Endothelial cell of umbilical vein (primary cell): ENCODE data around the gene MYCT1. TPM values are rescaled to one million over a fixed set of nuclear protein-coding genes. Genes with fewer than 3 reads are reported as not detected.
A peak's percentile ranks its signal among the peaks of the same experiment; 100 is the strongest.
"Not testable (repeated sequence)": the region's sequence is repeated elsewhere in the genome, so short reads cannot be mapped to it uniquely, and the experiment has no call there.

Experiments
- BruUV-seq: library from RNA; stranded (reverse); fragments of 400-500 nt; replicated peaks from 2 replicates; lab custom pipeline; 2021; lab: Mats Ljungman, UMichigan
- CTCF ChIA-PET: fragments of 300-600, 350-600 bp; sonication (Branson Sonifier 250); formaldehyde crosslinking; loops from one replicate; lab custom pipeline; 2021; ENCODE audit warnings: antibody characterized with exemption, inconsistent platforms; lab: Charles Lee
- POLR2A ChIA-PET: fragments of 300-600, 350-600 bp; sonication (Branson Sonifier 250); formaldehyde crosslinking; loops from one replicate; lab custom pipeline; 2021; ENCODE audit warnings: antibody characterized with exemption, inconsistent platforms; lab: Charles Lee
- DNase-seq: peaks from one replicate; pipeline ENCODE4 v3.0.0-alpha.2; 2011; ENCODE audit warnings: low read depth, low spot score
- FAIRE-seq: peaks from 2 replicates; lab custom pipeline; 2011; peaks lifted over from hg19 to GRCh38; lab: Jason Lieb, UNC
- H2AFZ ChIP-seq: 2 replicates; pipeline ENCODE4 v1.6.0; 2012; ENCODE audit warnings: low read depth, low read length, control low read depth, inconsistent platforms
- H3K27ac ChIP-seq: 2 replicates; pipeline ENCODE4 v1.5.1; 2011; ENCODE audit warnings: low read depth, mild to moderate bottlenecking, control low read depth, low read length, moderate library complexity; ENCODE audit not compliant: insufficient read depth
- H3K27me3 ChIP-seq, 2 experiments: 2 replicates each; pipeline versions ENCODE4 v1.6.0 to v1.6.1; 2011; ENCODE audit warnings: low read length in 2 of 2, mixed read lengths in 1 of 2; ENCODE audit not compliant: control insufficient read depth in 2 of 2, insufficient read depth in 2 of 2
- H3K36me3 ChIP-seq, 2 experiments: 2 replicates in 1 of 2; 3 replicates in 1 of 2; pipeline ENCODE4 v1.5.1; 2011; ENCODE audit warnings: low read length in 2 of 2, mild to moderate bottlenecking in 1 of 2, moderate library complexity in 1 of 2; ENCODE audit not compliant: control insufficient read depth in 2 of 2, insufficient read depth in 2 of 2; ENCODE audit errors: extremely low read depth in 1 of 2
- H3K4me1 ChIP-seq: 3 replicates; pipeline ENCODE4 v1.5.1; 2011; ENCODE audit warnings: mild to moderate bottlenecking, low read length; ENCODE audit not compliant: control insufficient read depth, insufficient read depth; ENCODE audit errors: extremely low read depth
- H3K4me2 ChIP-seq: 2 replicates; pipeline ENCODE4 v1.6.1; 2011; ENCODE audit warnings: low read length, control low read depth, mixed read lengths; ENCODE audit not compliant: insufficient read depth
- H3K4me3 ChIP-seq, 3 experiments: fragments of 200-600 bp in 1 of 3; sonication (generic), shearing (Covaris generic) in 1 of 3; replicated peaks in 1 of 3; 2 replicates each; pipeline ENCODE4 v1.5.1; 2011 to 2016; ENCODE audit warnings: control low read depth in 3 of 3, low read length in 3 of 3, mild to moderate bottlenecking in 2 of 3, inconsistent platforms in 1 of 3, low read depth in 1 of 3, moderate library complexity in 1 of 3; ENCODE audit not compliant: insufficient read depth in 1 of 3
- H3K79me2 ChIP-seq: 2 replicates; pipeline ENCODE4 v1.6.0; 2012; ENCODE audit warnings: low read length, inconsistent platforms; ENCODE audit not compliant: control insufficient read depth, insufficient read depth
- H3K9ac ChIP-seq: replicated peaks from 2 replicates; pipeline ENCODE3; 2011; ENCODE audit warnings: low read length, control low read depth; ENCODE audit not compliant: insufficient read depth; ENCODE audit errors: extremely low read depth
- H3K9me1 ChIP-seq: replicated peaks from 3 replicates; pipeline ENCODE4 v1.6.0; 2011; ENCODE audit warnings: mild to moderate bottlenecking, low read length; ENCODE audit not compliant: control insufficient read depth, insufficient read depth; ENCODE audit errors: extremely low read depth
- H3K9me3 ChIP-seq: replicated peaks from 2 replicates; pipeline ENCODE4 v1.5.1; 2012; ENCODE audit warnings: low read length, inconsistent platforms; ENCODE audit not compliant: control insufficient read depth, insufficient read depth
- H4K20me1 ChIP-seq: replicated peaks from 2 replicates; pipeline ENCODE3; 2011; ENCODE audit warnings: mild to moderate bottlenecking, low read length; ENCODE audit not compliant: control insufficient read depth, insufficient read depth; ENCODE audit errors: extremely low read depth
- FOS ChIP-seq: IDR thresholded peaks from 2 replicates; pipeline ENCODE4 v1.6.1; 2011; ENCODE audit warnings: mild to moderate bottlenecking, low read length, moderate library complexity, borderline replicate concordance; ENCODE audit not compliant: insufficient read depth
- GATA2 ChIP-seq: IDR thresholded peaks from 2 replicates; pipeline ENCODE4 v1.7.0; 2011; ENCODE audit warnings: low read depth, mild to moderate bottlenecking, moderate library complexity, mixed read lengths, low read length; ENCODE audit not compliant: insufficient read length, insufficient read depth
- dilution Hi-C: fragments of 300-500 bp; cut with MboI; formaldehyde crosslinking; loops from one replicate; pipeline ENCODE4 v1.15.0; 2019; ENCODE audit warnings: low sequenced_read_pairs; ENCODE audit not compliant: extremely low pct_ligation_motif_present
- intact Hi-C: fragments of 100-400 bp; cut with micrococcal nuclease; formaldehyde crosslinking; loops from one replicate; pipeline ENCODE4 v1.10.0; 2022
- polyA plus RNA-seq, 4 experiments: library from polyadenylated mRNA; depleted of rRNA in 3 of 4; stranded (reverse) in 3 of 4; unstranded in 1 of 4; fragments of >200 nt; gene quantifications; 2 replicates each; pipeline versions ENCODE4 v1.2.1 to v1.2.3, GENCODE V29; 2011 to 2012; ENCODE audit warnings: missing spikeins in 1 of 4
- total RNA-seq: library from RNA; stranded (reverse); gene quantifications from 2 replicates; pipeline ENCODE4 v1.2.3, GENCODE V29; 2021

MYCT1 gene
- total and polyA plus RNA-seq, 2 donors (not counting 3 experiments of a cell fraction or from before 2014, with no cell fraction given) = 110 to 119 TPM

GRCh38 chr6:152701863-152702401 is 4.2 kb downstream of the MYCT1 start:
- peaks cover 90% of the 10 kb centered on the region for H3K79me2 ChIP-seq
- H3K4me3 ChIP-seq = peak overlapping the region in 2 of 3 experiments; percentile 57 to 97
- H3K27ac ChIP-seq = peak overlapping the region; percentile 92
- intact Hi-C loops (loop anchor here (1.0 to 5.0 kb wide), 5 partner anchors 19 to 400 kb away; no protein-coding TSS in a partner anchor), dilution Hi-C loops (no loop called here)
- H3K9me1 ChIP-seq = no peaks in the 10 kb centered on the region
- no peaks in the 10 kb centered on the region for H3K9me3 ChIP-seq
- FAIRE-seq (no peak), DNase-seq (peak; percentile 46)
- POLR2A ChIA-PET = interaction anchor here (1.2 to 2.6 kb wide), 3 partner anchors 12 to 30 kb away, joined by 3 to 15 read pairs (median 12); no protein-coding TSS in a partner anchor
- H2AFZ ChIP-seq = no peak overlapping the region
- H4K20me1 ChIP-seq = peaks cover 8% of the 10 kb centered on the region
- no peak for TF ChIP-seq GATA2
- peak; percentile 11 for TF ChIP-seq FOS
- H3K36me3 ChIP-seq = peaks cover 0 to 6% of the 10 kb centered on the region in 2 experiments
- BruUV-seq = no TSS peak
- H3K9ac ChIP-seq = peak overlapping the region; percentile 99
- CTCF ChIA-PET = interaction anchor here (0.6 to 3.1 kb wide), 14 partner anchors 11 to 400 kb away, joined by 3 to 27 read pairs (median 6); partner anchors contain the start of gene SYNE1
- H3K4me2 ChIP-seq = peak overlapping the region; percentile 100
- H3K27me3 ChIP-seq = no peaks in the 10 kb centered on the region
- H3K4me1 ChIP-seq = peaks cover 38% of the 10 kb centered on the region

DNA sequence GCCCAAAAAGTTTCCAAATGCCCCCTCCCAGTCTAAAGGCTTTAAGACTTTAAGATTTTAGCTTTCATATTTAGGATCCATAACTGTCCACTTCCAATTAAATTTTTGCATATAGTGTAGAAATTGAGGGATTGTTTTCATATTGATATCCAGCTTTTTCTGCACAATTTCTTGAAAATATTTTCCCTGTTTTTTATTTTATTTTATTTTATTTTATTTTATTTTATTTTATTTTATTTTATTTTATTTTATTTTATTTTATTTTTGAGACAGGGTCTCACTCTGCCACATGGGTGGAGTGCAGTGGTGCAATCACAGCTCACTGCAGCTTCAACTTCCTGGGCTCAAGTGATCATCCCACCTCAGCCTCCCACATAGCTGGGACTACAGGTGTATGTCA is 6.1 kb downstream of the MYCT1 start:
- BruUV-seq = not testable (repeated sequence)

More for the DNA sequence above, 6.1 kb downstream of the MYCT1 start:
- H2AFZ ChIP-seq, H3K36me3 ChIP-seq, H3K27ac ChIP-seq, dilution Hi-C loops, FAIRE-seq, H3K27me3 ChIP-seq, H3K9ac ChIP-seq, H3K4me3 ChIP-seq, POLR2A ChIA-PET, H3K9me1 ChIP-seq, H3K4me2 ChIP-seq, DNase-seq, H3K9me3 ChIP-seq: not testable (repeated sequence)
- Histone ChIP-seq H4K20me1 (peaks cover 16% of the 10 kb centered on the region), H3K79me2 (peaks cover 99% of the 10 kb centered on the region), H3K4me1 (peaks cover 33% of the 10 kb centered on the region)
- intact Hi-C loops = loop anchor here (5.0 kb wide), 2 partner anchors 389 to 401 kb away; no protein-coding TSS in a partner anchor
- CTCF ChIA-PET = interaction anchor here (1.0 to 1.1 kb wide), 3 partner anchors 10 to 33 kb away, joined by 3 read pairs; no protein-coding TSS in a partner anchor
